Measurements from ENCODE around the gene SLC2A3.
"Not testable (repeated sequence)": the region's sequence is repeated elsewhere in the genome, so short reads cannot be mapped to it uniquely, and the experiment has no call there.

DNA sequence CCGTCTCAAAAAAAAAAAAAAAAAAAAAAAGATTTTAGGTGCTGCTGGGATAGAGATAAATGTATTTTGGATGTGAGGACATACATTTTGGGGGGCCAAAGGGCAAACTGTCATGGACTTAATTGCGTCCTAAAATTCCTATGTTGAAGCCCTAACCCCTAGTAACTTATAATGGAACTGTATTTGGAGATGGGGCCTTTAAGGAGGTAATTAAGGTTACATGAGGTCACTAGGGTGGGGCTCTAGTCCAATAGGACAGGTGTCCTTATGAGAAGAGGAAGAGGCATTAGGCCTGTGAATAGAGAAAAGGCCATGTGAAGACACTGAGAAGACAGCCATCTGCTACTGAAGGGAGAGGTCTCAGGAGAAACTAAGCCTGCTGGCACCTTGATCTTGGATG lies 17.9 kb upstream of the SLC2A3 start:
- TF ChIP-seq, protein P1, sequence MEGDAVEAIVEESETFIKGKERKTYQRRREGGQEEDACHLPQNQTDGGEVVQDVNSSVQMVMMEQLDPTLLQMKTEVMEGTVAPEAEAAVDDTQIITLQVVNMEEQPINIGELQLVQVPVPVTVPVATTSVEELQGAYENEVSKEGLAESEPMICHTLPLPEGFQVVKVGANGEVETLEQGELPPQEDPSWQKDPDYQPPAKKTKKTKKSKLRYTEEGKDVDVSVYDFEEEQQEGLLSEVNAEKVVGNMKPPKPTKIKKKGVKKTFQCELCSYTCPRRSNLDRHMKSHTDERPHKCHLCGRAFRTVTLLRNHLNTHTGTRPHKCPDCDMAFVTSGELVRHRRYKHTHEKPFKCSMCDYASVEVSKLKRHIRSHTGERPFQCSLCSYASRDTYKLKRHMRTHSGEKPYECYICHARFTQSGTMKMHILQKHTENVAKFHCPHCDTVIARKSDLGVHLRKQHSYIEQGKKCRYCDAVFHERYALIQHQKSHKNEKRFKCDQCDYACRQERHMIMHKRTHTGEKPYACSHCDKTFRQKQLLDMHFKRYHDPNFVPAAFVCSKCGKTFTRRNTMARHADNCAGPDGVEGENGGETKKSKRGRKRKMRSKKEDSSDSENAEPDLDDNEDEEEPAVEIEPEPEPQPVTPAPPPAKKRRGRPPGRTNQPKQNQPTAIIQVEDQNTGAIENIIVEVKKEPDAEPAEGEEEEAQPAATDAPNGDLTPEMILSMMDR (IDR thresholded peaks at IDR 0.05; ENCODE audit: poor library complexity) = not testable (repeated sequence)
- not testable (repeated sequence) for TF ChIP-seq EZH2phosphoT487 (IDR thresholded peaks at IDR 0.05; ENCODE audit: low read depth, severe bottlenecking, unreplicated experiment); EZH2 (IDR thresholded peaks at IDR 0.05; ENCODE audit: borderline replicate concordance)
